ENCODE measurements around the gene CD82. TPM values are rescaled to one million over a fixed set of nuclear protein-coding genes. Genes with fewer than 3 reads are reported as not detected.

Gene CD82
- total RNA-seq, 1 experiment from 2014 or later = 26.1 TPM

- ATAC-seq (no peak), DNase-seq (ENCODE audit: low read depth, low spot score) (no peak)
- no TSS peak for BruUV-seq (replicated peaks)
- CTCF ChIA-PET = interaction anchor here (0.6 to 1.2 kb wide), 3 partner anchors 11 to 300 kb away, joined by 3 to 10 read pairs (median 5); no protein-coding TSS in a partner anchor
- TF ChIP-seq POLR2AphosphoS5 (IDR thresholded peaks at IDR 0.05; ENCODE audit: low read depth, low read length) (no peak), CTCF (IDR thresholded peaks at IDR 0.05) (no peak), SIN3A (IDR thresholded peaks at IDR 0.05; ENCODE audit: borderline replicate concordance, insufficient read depth, low read depth, low read length) (no peak), TCF7L2 (IDR thresholded peaks at IDR 0.05; ENCODE audit: low read depth, low read length) (no peak), REST (IDR thresholded peaks at IDR 0.05; ENCODE audit: insufficient read depth in 1 of 2, low read depth in 2 of 2, low read length in 1 of 2) (no peak)
- in situ Hi-C loops (cut with HindIII; ENCODE audit: low pct_unique_long_range_greater_than_20kb, low sequenced_read_pairs) (no loop called here), intact Hi-C loops (cut with micrococcal nuclease; ENCODE audit: unreplicated experiment) (no loop called here)
- H3K36me3 ChIP-seq (ENCODE audit: control insufficient read depth, insufficient read depth, low read length) = no peaks in the 10 kb centered on the region
- no peaks in the 10 kb centered on the region for H3K9me3 ChIP-seq (ENCODE audit: control insufficient read depth, insufficient read depth, low read depth, low read length)
- H3K4me3 ChIP-seq (ENCODE audit: low read depth in 2 of 2, low read length in 2 of 2) = no peak overlapping the region
- POLR2A ChIA-PET = interaction anchor here (0.7 kb wide), 1 partner anchor 17 kb away, joined by 14 read pairs; no protein-coding TSS in a partner anchor
- H3K27me3 ChIP-seq (ENCODE audit: control insufficient read depth, insufficient read depth, low read length) = no peaks in the 10 kb centered on the region
- H3K27ac ChIP-seq (ENCODE audit: low read length) = no peak overlapping the region
- H3K4me1 ChIP-seq (ENCODE audit: control insufficient read depth, insufficient read depth, low read length) = no peaks in the 10 kb centered on the region; the same call in 1 of the 2 replicates
Measured at GRCh38 chr11:44535191-44535980, 30.1 kb upstream of the CD82 start.

- Histone ChIP-seq H3K4me3 (ENCODE audit: low read depth in 2 of 2, low read length in 2 of 2) (no peak overlapping the region), H3K4me1 (ENCODE audit: control insufficient read depth, insufficient read depth, low read length) (no peaks in the 10 kb centered on the region; the same call in 1 of the 2 replicates), H3K9me3 (ENCODE audit: control insufficient read depth, insufficient read depth, low read depth, low read length) (no peaks in the 10 kb centered on the region), H3K27me3 (ENCODE audit: control insufficient read depth, insufficient read depth, low read length) (no peaks in the 10 kb centered on the region), H3K36me3 (ENCODE audit: control insufficient read depth, insufficient read depth, low read length) (no peaks in the 10 kb centered on the region), H3K27ac (ENCODE audit: low read length) (no peak overlapping the region)
- BruUV-seq (replicated peaks) = no TSS peak
- intact Hi-C loops (cut with micrococcal nuclease; ENCODE audit: unreplicated experiment) = loop anchor here (2.0 kb wide), 1 partner anchor 404 kb away; no protein-coding TSS in a partner anchor
- no peak for TF ChIP-seq CTCF (IDR thresholded peaks at IDR 0.05)
- TF ChIP-seq SIN3A (IDR thresholded peaks at IDR 0.05; ENCODE audit: borderline replicate concordance, insufficient read depth, low read depth, low read length) = no peak
- no peak for TF ChIP-seq TCF7L2 (IDR thresholded peaks at IDR 0.05; ENCODE audit: low read depth, low read length)
- TF ChIP-seq POLR2AphosphoS5 (IDR thresholded peaks at IDR 0.05; ENCODE audit: low read depth, low read length) = no peak
- TF ChIP-seq REST (IDR thresholded peaks at IDR 0.05; ENCODE audit: insufficient read depth in 1 of 2, low read depth in 2 of 2, low read length in 1 of 2) = no peak
- in situ Hi-C loops (cut with HindIII; ENCODE audit: low pct_unique_long_range_greater_than_20kb, low sequenced_read_pairs) = no loop called here
- ATAC-seq = no peak
- ChIA-PET POLR2A (no interaction called here), CTCF (interaction anchor here (0.6 to 1.2 kb wide), 3 partner anchors 79 to 444 kb away, joined by 3 to 10 read pairs (median 5); no protein-coding TSS in a partner anchor)
- DNase-seq (ENCODE audit: low read depth, low spot score) = no peak
Measured at GRCh38 chr11:44536788-44537516, 28.5 kb upstream of the CD82 start.
